Neural cell (in vitro differentiated cells): ENCODE measurements around the gene RND3. TPM values are rescaled to one million over a fixed set of nuclear protein-coding genes. Genes with fewer than 3 reads are reported as not detected.

Experiments used
- H2AFZ ChIP-seq: fragments of 200-600, 300-800 bp; sonication (generic), shearing (Covaris generic); 2 replicates; pipeline ENCODE4 v1.6.0; 2014; ENCODE audit warnings: low read depth, mild to moderate bottlenecking, antibody characterized with exemption, low read length, moderate library complexity
- H3F3A ChIP-seq: fragments of 200-600 bp; shearing (Covaris generic); 2 replicates; pipeline ENCODE4 v1.6.1; 2016; ENCODE audit warnings: mild to moderate bottlenecking, moderate library complexity, mixed read lengths, antibody characterized with exemption, low read length; ENCODE audit not compliant: insufficient read depth, poor library complexity, severe bottlenecking
- H3K27ac ChIP-seq: fragments of 200-600, 300-800 bp; sonication (generic), shearing (Covaris generic); 2 replicates; pipeline ENCODE4 v1.5.1; 2014; ENCODE audit warnings: mild to moderate bottlenecking, low read length, moderate library complexity
- H3K27me3 ChIP-seq: fragments of 300-800, 200-600 bp; sonication (generic), shearing (Covaris generic); 2 replicates; pipeline ENCODE4 v1.6.0; 2014; ENCODE audit warnings: mild to moderate bottlenecking, low read depth, low read length, moderate library complexity; ENCODE audit not compliant: insufficient read depth
- H3K36me3 ChIP-seq: fragments of 300-800, 200-600 bp; sonication (generic), shearing (Covaris generic); 2 replicates; pipeline ENCODE4 v1.5.1; 2014; ENCODE audit warnings: mild to moderate bottlenecking, antibody characterized with exemption, low read length, moderate library complexity; ENCODE audit not compliant: insufficient read depth
- H3K4me2 ChIP-seq: fragments of 300-800, 200-600 bp; sonication (generic), shearing (Covaris generic); 2 replicates; pipeline ENCODE4 v1.6.0; 2014; ENCODE audit warnings: mild to moderate bottlenecking, low read length
- H3K4me3 ChIP-seq: fragments of 300-800, 200-600 bp; sonication (generic), shearing (Covaris generic); 2 replicates; pipeline ENCODE4 v1.5.1; 2014; ENCODE audit warnings: mild to moderate bottlenecking, low read length, moderate library complexity
- H3K79me2 ChIP-seq: fragments of 200-600 bp; shearing (Covaris generic); replicated peaks from 2 replicates; pipeline ENCODE4 v1.6.0; 2014; ENCODE audit warnings: mild to moderate bottlenecking, low read length, moderate library complexity; ENCODE audit not compliant: insufficient read depth
- H3K9ac ChIP-seq: fragments of 300-800, 200-600 bp; sonication (generic), shearing (Covaris generic); 2 replicates; pipeline ENCODE4 v1.6.1; 2016; ENCODE audit warnings: mild to moderate bottlenecking, low read length, mixed read lengths
- H3K9me2 ChIP-seq: fragments of 200-600 bp; shearing (Covaris generic); 2 replicates; pipeline ENCODE4 v1.6.1; 2016; ENCODE audit warnings: mild to moderate bottlenecking, low read length, mixed read lengths; ENCODE audit not compliant: insufficient read depth
- H3K9me3 ChIP-seq: fragments of 200-600, 300-800 bp; sonication (generic), shearing (Covaris generic); 2 replicates; pipeline ENCODE4 v1.6.1; 2016; ENCODE audit warnings: mild to moderate bottlenecking, mixed run types, low read length, moderate library complexity, mixed read lengths
- H4K20me1 ChIP-seq: fragments of 200-600 bp; shearing (Covaris generic); 2 replicates; pipeline ENCODE4 v1.6.1; 2016; ENCODE audit warnings: mild to moderate bottlenecking, mixed run types; ENCODE audit not compliant: insufficient read depth
- CTCF ChIP-seq: fragments of 450-650 bp; IDR thresholded peaks from 2 replicates; pipeline ENCODE4 v1.5.1; 2014; ENCODE audit warnings: antibody characterized with exemption, mild to moderate bottlenecking, moderate library complexity; ENCODE audit not compliant: poor library complexity, severe bottlenecking
- EP300 ChIP-seq: fragments of 450-650 bp; conservative IDR thresholded peaks from 2 replicates; pipeline ENCODE4 v1.6.1; 2014; ENCODE audit warnings: antibody characterized with exemption, mild to moderate bottlenecking, moderate library complexity; ENCODE audit not compliant: poor library complexity, severe bottlenecking
- EZH2 ChIP-seq: fragments of 200-600, 300-800 bp; shearing (Covaris generic), sonication (generic); IDR thresholded peaks from 2 replicates; pipeline ENCODE4 v1.6.1; 2014; ENCODE audit warnings: antibody characterized with exemption, low read length, borderline replicate concordance, mild to moderate bottlenecking; ENCODE audit not compliant: insufficient read depth, poor library complexity, severe bottlenecking
- MXI1 ChIP-seq: fragments of 450-650 bp; conservative IDR thresholded peaks from 2 replicates; pipeline ENCODE4 v1.6.1; 2014; ENCODE audit warnings: antibody characterized with exemption, mild to moderate bottlenecking; ENCODE audit not compliant: poor library complexity, severe bottlenecking
- POLR2AphosphoS5 ChIP-seq: IDR thresholded peaks from 2 replicates; pipeline ENCODE4 v1.6.1; 2012
- RAD21 ChIP-seq: fragments of 450-650 bp; conservative IDR thresholded peaks from 2 replicates; pipeline ENCODE4 v1.6.1; 2014; ENCODE audit warnings: antibody characterized with exemption, mild to moderate bottlenecking, moderate library complexity
- REST ChIP-seq: IDR thresholded peaks from 2 replicates; pipeline ENCODE4 v1.6.1; 2012; ENCODE audit warnings: borderline replicate concordance
- SMC3 ChIP-seq: fragments of 450-650 bp; conservative IDR thresholded peaks from 2 replicates; pipeline ENCODE4 v1.6.1; 2014; ENCODE audit warnings: antibody characterized with exemption, mild to moderate bottlenecking, moderate library complexity; ENCODE audit not compliant: poor library complexity
- TAF1 ChIP-seq: IDR thresholded peaks from 2 replicates; pipeline ENCODE4 v1.6.1; 2012; ENCODE audit warnings: low read depth
- polyA plus RNA-seq: library from polyadenylated mRNA; depleted of rRNA; stranded (reverse); fragments of >200 nt; gene quantifications from 2 replicates; pipeline ENCODE4 v1.2.3, GENCODE V29; 2014

RND3 gene
- polyA plus RNA-seq, 1 donor from 2014 or later: 143 TPM

GRCh38 chr2:150491430-150491829 is 4.0 kb upstream of the RND3 start:
- Histone ChIP-seq H2AFZ (no peak overlapping the region), H3K36me3 (no peaks in the 10 kb centered on the region), H3K9me3 (no peaks in the 10 kb centered on the region), H3F3A (no peaks in the 10 kb centered on the region), H4K20me1 (no peaks in the 10 kb centered on the region), H3K4me2 (no peak overlapping the region), H3K9ac (no peak overlapping the region), H3K9me2 (no peaks in the 10 kb centered on the region), H3K79me2 (no peaks in the 10 kb centered on the region), H3K27ac (no peak overlapping the region), H3K4me3 (no peak overlapping the region), H3K27me3 (no peaks in the 10 kb centered on the region)
- TF ChIP-seq POLR2AphosphoS5: no peak
- no peak for TF ChIP-seq REST
- no peak for TF ChIP-seq CTCF

GRCh38 chr2:150490466-150490865 is 3.0 kb upstream of the RND3 start:
- H3K27me3 ChIP-seq: no peaks in the 10 kb centered on the region
- no peaks in the 10 kb centered on the region for H3K9me3 ChIP-seq
- no peaks in the 10 kb centered on the region for H3K9me2 ChIP-seq
- peaks cover 4% of the 10 kb centered on the region for H3K79me2 ChIP-seq
- TF ChIP-seq EZH2 (no peak), MXI1 (no peak), RAD21 (no peak), POLR2AphosphoS5 (no peak), SMC3 (no peak), CTCF (no peak), EP300 (no peak), REST (no peak), TAF1 (no peak)
- H2AFZ ChIP-seq: no peak overlapping the region
- no peak overlapping the region for H3K4me3 ChIP-seq
- H4K20me1 ChIP-seq: no peaks in the 10 kb centered on the region
- no peak overlapping the region for H3K27ac ChIP-seq
- no peaks in the 10 kb centered on the region for H3F3A ChIP-seq
- H3K9ac ChIP-seq: no peak overlapping the region
- no peaks in the 10 kb centered on the region for H3K36me3 ChIP-seq
- H3K4me2 ChIP-seq: no peak overlapping the region
